Measurements from ENCODE around the gene NAA15.

Gene NAA15

GRCh38 chr4:139295206-139295941, 5.9 kb upstream of the NAA15 start (continued):
- TF ChIP-seq ZNF10 (tag by site-specific recombination; IDR thresholded peaks at IDR 0.05) (0 out of 2 replicates have a peak, but pooled peaks have one; percentile 28), ELK4 (IDR thresholded peaks at IDR 0.05; ENCODE audit: borderline replicate concordance, low read depth, low read length) (peak; percentile 82; the same call in 1 of the 2 replicates), ZNF514 (tag by site-specific recombination; IDR thresholded peaks at IDR 0.05) (no peak), ZNF350 (tag by site-specific recombination; IDR thresholded peaks at IDR 0.05) (no peak), AEBP2 (tag by site-specific recombination; IDR thresholded peaks at IDR 0.05; ENCODE audit: borderline replicate concordance) (no peak), ZNF23 (tag by site-specific recombination; IDR thresholded peaks at IDR 0.05; ENCODE audit: borderline replicate concordance) (no peak), ZEB2 (tag by site-specific recombination; IDR thresholded peaks at IDR 0.05) (peak; percentile 29; the same call in 1 of the 2 replicates), ZBTB7A (tag by site-specific recombination; IDR thresholded peaks at IDR 0.05; ENCODE audit: low read depth) (peak; percentile 68; the same call in 1 of the 2 replicates), ZBTB11 (tag by site-specific recombination; conservative IDR thresholded peaks at IDR 0.05; ENCODE audit: low read depth) (peak; percentile 78), ZNF549 (tag by site-specific recombination; IDR thresholded peaks at IDR 0.05) (no peak), YY1 (tag by site-specific recombination; IDR thresholded peaks at IDR 0.05) (peak; percentile 94), PBX3 (CRISPR knock-in tag; IDR thresholded peaks at IDR 0.05) (0 out of 2 replicates have a peak, but pooled peaks have one; percentile 70), ZNF394 (tag by site-specific recombination; IDR thresholded peaks at IDR 0.05; ENCODE audit: borderline replicate concordance) (peak; percentile 32; the same call in 1 of the 2 replicates), ZNF692 (tag by site-specific recombination; IDR thresholded peaks at IDR 0.05) (peak; percentile 51; the same call in 1 of the 2 replicates), ZFP3 (tag by site-specific recombination; IDR thresholded peaks at IDR 0.05; ENCODE audit: low read depth) (no peak), RBAK (tag by site-specific recombination; IDR thresholded peaks at IDR 0.05) (no peak), ZNF24 (tag by site-specific recombination; IDR thresholded peaks at IDR 0.05) (no peak), PRDM10 (tag by site-specific recombination; IDR thresholded peaks at IDR 0.05) (peak; percentile 8; the same call in 1 of the 2 replicates), ZNF18 (tag by site-specific recombination; IDR thresholded peaks at IDR 0.05) (no peak), ZNF37A (tag by site-specific recombination; IDR thresholded peaks at IDR 0.05) (no peak), ZNF629 (tag by site-specific recombination; IDR thresholded peaks at IDR 0.05) (peak; percentile 43), ZBTB6 (tag by site-specific recombination; IDR thresholded peaks at IDR 0.05) (0 out of 2 replicates have a peak, but pooled peaks have one; percentile 58)
